GM12892 (cell line): ENCODE measurements around the gene KCTD14.

ENCODE experiments used
- POLR2A ChIP-seq: IDR thresholded peaks from 2 replicates; pipeline ENCODE4 v1.6.1; 2011; ENCODE audit warnings: low read depth, low read length, control low read depth
- POLR2AphosphoS5 ChIP-seq: IDR thresholded peaks from 2 replicates; pipeline ENCODE4 v1.6.1; 2011; ENCODE audit warnings: low read depth, low read length, control low read depth
- TAF1 ChIP-seq: IDR thresholded peaks from 2 replicates; pipeline ENCODE4 v1.6.1; 2011; ENCODE audit warnings: low read depth, mild to moderate bottlenecking, control low read depth, low read length, borderline replicate concordance

DNA sequence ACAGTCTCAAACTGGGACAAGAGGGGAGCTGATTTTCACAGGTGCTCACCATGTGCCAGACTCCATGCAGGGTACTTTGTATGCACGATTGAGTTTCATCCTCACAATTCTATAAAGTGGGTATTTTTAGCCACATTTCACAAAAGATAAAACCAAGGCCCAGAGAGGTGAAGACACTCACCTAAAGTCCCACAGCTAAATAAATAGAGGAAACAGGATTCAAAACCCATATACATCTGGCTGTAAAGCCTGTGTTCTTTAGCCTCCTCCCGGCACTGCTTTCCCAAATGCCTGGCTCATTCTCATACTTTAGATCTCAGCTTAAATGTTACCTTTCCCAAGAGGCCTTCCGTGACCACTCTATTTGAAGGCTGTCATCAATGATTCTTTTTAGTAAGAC, 13.2 kb upstream of the KCTD14 start:
- TF ChIP-seq POLR2A (no peak), POLR2AphosphoS5 (no peak), TAF1 (no peak)
